ENCODE results near the gene AKAP6. TPM values are rescaled to one million over a fixed set of nuclear protein-coding genes. Genes with fewer than 3 reads are reported as not detected.

The AKAP6 gene
- total RNA-seq, 1 donor from 2014 or later: 2.8 TPM

DNA sequence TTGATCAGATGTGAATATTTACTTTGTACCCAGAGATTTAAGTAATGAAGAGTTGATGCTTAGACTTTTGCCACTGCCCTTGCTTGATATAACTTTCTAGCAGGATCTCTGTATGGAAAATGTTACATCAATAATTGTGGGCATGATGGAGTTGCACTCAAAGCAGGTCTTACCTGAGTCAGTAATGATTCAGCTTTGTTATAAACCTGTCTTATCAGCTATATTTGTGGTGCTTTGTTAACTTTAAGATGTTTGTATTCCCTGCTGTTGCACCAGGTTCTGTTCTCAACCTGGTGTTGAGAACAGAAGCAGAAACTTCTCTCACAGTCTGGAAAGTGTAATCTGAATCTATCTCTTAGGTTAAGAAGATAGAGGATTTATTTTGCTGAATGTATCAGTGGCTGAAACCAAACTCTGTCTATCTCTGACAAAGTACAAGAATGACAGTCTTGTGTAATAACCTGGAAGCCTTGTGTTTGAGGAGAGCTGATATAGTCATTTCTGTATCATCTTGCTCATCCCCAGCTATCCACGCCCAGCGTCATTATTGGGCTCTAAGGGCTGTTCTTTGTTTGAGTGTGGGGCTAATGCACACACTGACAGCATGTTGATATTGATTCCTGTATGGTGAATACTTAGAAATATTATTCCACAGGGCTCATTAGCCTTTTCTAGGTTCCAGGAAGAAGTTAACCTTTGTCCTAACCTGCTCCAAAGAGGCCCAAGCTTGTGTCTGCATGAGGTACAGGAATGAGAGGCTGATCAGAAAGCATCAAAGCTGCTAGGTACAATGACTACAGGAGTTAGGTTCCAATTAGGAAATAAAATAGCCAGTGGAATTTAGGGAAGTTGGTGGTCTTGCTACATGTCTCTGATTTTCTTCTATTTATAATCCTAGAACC is 3.6 kb downstream of the AKAP6 start:
- Histone ChIP-seq H3K79me2 (ENCODE audit: insufficient read depth, low read length) (no peaks in the 10 kb centered on the region), H3K36me3 (ENCODE audit: insufficient read depth, low read length) (no peaks in the 10 kb centered on the region), H3K9me3 (ENCODE audit: insufficient read depth, low read depth, low read length) (no peaks in the 10 kb centered on the region), H3K4me3 (ENCODE audit: insufficient read depth, low read depth, low read length) (no peak overlapping the region), H3K27ac (ENCODE audit: low read depth, low read length) (no peak overlapping the region), H2AFZ (ENCODE audit: low read depth, low read length) (no peak overlapping the region), H3K9ac (ENCODE audit: low read length) (no peak overlapping the region), H3K27me3 (ENCODE audit: insufficient read depth, low read length) (no peaks in the 10 kb centered on the region), H4K20me1 (ENCODE audit: insufficient read depth, low read length) (no peaks in the 10 kb centered on the region), H3K4me2 (ENCODE audit: low read length) (no peak overlapping the region), H3K4me1 (ENCODE audit: insufficient read depth, low read length) (no peaks in the 10 kb centered on the region)
- no peak overlapping the region for H3K4me3 Mint-ChIP-seq (ENCODE audit: unreplicated experiment)
- TF ChIP-seq CTCF (IDR thresholded peaks at IDR 0.05; ENCODE audit: insufficient read depth, low read depth, low read length) (no peak), EZH2 (IDR thresholded peaks at IDR 0.05; ENCODE audit: insufficient read depth, low read length) (no peak)
- H3K9me3 Mint-ChIP-seq (ENCODE audit: unreplicated experiment): no peaks in the 10 kb centered on the region
- H3K36me3 Mint-ChIP-seq (ENCODE audit: low read depth, unreplicated experiment): no peaks in the 10 kb centered on the region
- FAIRE-seq (no peak), DNase-seq (ENCODE audit: low read depth) (no peak)
- peaks cover 4% of the 10 kb centered on the region for H3K4me1 Mint-ChIP-seq (ENCODE audit: low read depth, unreplicated experiment)
- H3K27me3 Mint-ChIP-seq (ENCODE audit: low read depth, unreplicated experiment): no peaks in the 10 kb centered on the region
- no peak overlapping the region for H3K27ac Mint-ChIP-seq (ENCODE audit: unreplicated experiment)

DNA sequence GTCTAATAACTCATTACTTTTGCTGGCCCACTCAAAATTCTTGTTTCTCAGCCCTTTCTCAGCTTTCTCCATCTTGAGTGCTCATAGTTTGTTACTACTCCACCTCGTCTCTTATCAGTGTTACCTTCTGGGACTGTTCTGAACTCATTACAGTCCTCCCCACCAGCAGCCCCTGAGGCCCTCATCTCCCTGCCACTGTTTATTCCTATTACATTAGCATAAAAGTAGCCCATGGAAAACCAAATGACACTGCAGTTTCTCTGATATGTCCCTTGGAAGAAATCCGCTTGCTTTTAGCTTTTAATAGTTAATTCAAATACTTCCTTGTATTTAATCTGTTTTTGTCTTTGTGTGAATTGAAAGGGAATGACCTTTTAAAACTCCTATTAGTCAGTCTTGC is 7.6 kb downstream of the AKAP6 start:
- no peak overlapping the region for H3K27ac Mint-ChIP-seq (ENCODE audit: unreplicated experiment)
- Histone ChIP-seq H2AFZ (ENCODE audit: low read depth, low read length) (no peak overlapping the region), H4K20me1 (ENCODE audit: insufficient read depth, low read length) (no peaks in the 10 kb centered on the region), H3K79me2 (ENCODE audit: insufficient read depth, low read length) (no peaks in the 10 kb centered on the region), H3K4me2 (ENCODE audit: low read length) (no peak overlapping the region), H3K27me3 (ENCODE audit: insufficient read depth, low read length) (no peaks in the 10 kb centered on the region), H3K9ac (ENCODE audit: low read length) (no peak overlapping the region), H3K9me3 (ENCODE audit: insufficient read depth, low read depth, low read length) (no peaks in the 10 kb centered on the region), H3K27ac (ENCODE audit: low read depth, low read length) (no peak overlapping the region), H3K4me3 (ENCODE audit: insufficient read depth, low read depth, low read length) (no peak overlapping the region), H3K4me1 (ENCODE audit: insufficient read depth, low read length) (no peaks in the 10 kb centered on the region), H3K36me3 (ENCODE audit: insufficient read depth, low read length) (no peaks in the 10 kb centered on the region)
- no peaks in the 10 kb centered on the region for H3K4me1 Mint-ChIP-seq (ENCODE audit: low read depth, unreplicated experiment)
- H3K4me3 Mint-ChIP-seq (ENCODE audit: unreplicated experiment): no peak overlapping the region
- DNase-seq (ENCODE audit: low read depth): no peak
- no peaks in the 10 kb centered on the region for H3K9me3 Mint-ChIP-seq (ENCODE audit: unreplicated experiment)
- no peak for TF ChIP-seq CTCF (IDR thresholded peaks at IDR 0.05; ENCODE audit: insufficient read depth, low read depth, low read length)
- TF ChIP-seq EZH2 (IDR thresholded peaks at IDR 0.05; ENCODE audit: insufficient read depth, low read length): no peak
- no peaks in the 10 kb centered on the region for H3K27me3 Mint-ChIP-seq (ENCODE audit: low read depth, unreplicated experiment)
- no peak for FAIRE-seq
- H3K36me3 Mint-ChIP-seq (ENCODE audit: low read depth, unreplicated experiment): no peaks in the 10 kb centered on the region

- H3K9me3 Mint-ChIP-seq (ENCODE audit: unreplicated experiment): no peaks in the 10 kb centered on the region
- no peak overlapping the region for H3K4me3 ChIP-seq (ENCODE audit: insufficient read depth, low read depth, low read length)
- no peaks in the 10 kb centered on the region for H3K79me2 ChIP-seq (ENCODE audit: insufficient read depth, low read length)
- no peak overlapping the region for H3K27ac ChIP-seq (ENCODE audit: low read depth, low read length)
- TF ChIP-seq EZH2 (IDR thresholded peaks at IDR 0.05; ENCODE audit: insufficient read depth, low read length) (no peak), CTCF (IDR thresholded peaks at IDR 0.05; ENCODE audit: insufficient read depth, low read depth, low read length) (no peak)
- peaks cover 7% of the 10 kb centered on the region for H3K4me1 Mint-ChIP-seq (ENCODE audit: low read depth, unreplicated experiment)
- no peak overlapping the region for H2AFZ ChIP-seq (ENCODE audit: low read depth, low read length)
- no peak overlapping the region for H3K9ac ChIP-seq (ENCODE audit: low read length)
- no peaks in the 10 kb centered on the region for H3K27me3 ChIP-seq (ENCODE audit: insufficient read depth, low read length)
- DNase-seq (ENCODE audit: low read depth): no peak
- H3K9me3 ChIP-seq (ENCODE audit: insufficient read depth, low read depth, low read length): no peaks in the 10 kb centered on the region
- H3K36me3 Mint-ChIP-seq (ENCODE audit: low read depth, unreplicated experiment): no peaks in the 10 kb centered on the region
- H3K27me3 Mint-ChIP-seq (ENCODE audit: low read depth, unreplicated experiment): no peaks in the 10 kb centered on the region
- H4K20me1 ChIP-seq (ENCODE audit: insufficient read depth, low read length): no peaks in the 10 kb centered on the region
- no peak overlapping the region for H3K27ac Mint-ChIP-seq (ENCODE audit: unreplicated experiment)
- H3K4me3 Mint-ChIP-seq (ENCODE audit: unreplicated experiment): no peak overlapping the region
- no peak overlapping the region for H3K4me2 ChIP-seq (ENCODE audit: low read length)
- no peak for FAIRE-seq
- no peaks in the 10 kb centered on the region for H3K36me3 ChIP-seq (ENCODE audit: insufficient read depth, low read length)
- H3K4me1 ChIP-seq (ENCODE audit: insufficient read depth, low read length): no peaks in the 10 kb centered on the region
These were observed 8.7 kb downstream of the AKAP6 start for GRCh38 chr14:32337759-32338158.
